Stimulated activated CD8-positive, alpha-beta memory T cell treated with anti-CD3 and anti-CD28 coated beads, Interleukin-12 subunit alpha, Interleukin-12 subunit beta, amount 100 ng/mL, for 24 hours (primary cell): Measurements from ENCODE around the gene CCNY.
"Not testable (repeated sequence)": the region's sequence is repeated elsewhere in the genome, so short reads cannot be mapped to it uniquely, and the experiment has no call there.

ENCODE experiments used
- DNase-seq: peaks from one replicate; pipeline ENCODE4 v3.0.0-alpha.2; 2020; ENCODE audit errors: extremely low read depth

The CCNY gene

DNA sequence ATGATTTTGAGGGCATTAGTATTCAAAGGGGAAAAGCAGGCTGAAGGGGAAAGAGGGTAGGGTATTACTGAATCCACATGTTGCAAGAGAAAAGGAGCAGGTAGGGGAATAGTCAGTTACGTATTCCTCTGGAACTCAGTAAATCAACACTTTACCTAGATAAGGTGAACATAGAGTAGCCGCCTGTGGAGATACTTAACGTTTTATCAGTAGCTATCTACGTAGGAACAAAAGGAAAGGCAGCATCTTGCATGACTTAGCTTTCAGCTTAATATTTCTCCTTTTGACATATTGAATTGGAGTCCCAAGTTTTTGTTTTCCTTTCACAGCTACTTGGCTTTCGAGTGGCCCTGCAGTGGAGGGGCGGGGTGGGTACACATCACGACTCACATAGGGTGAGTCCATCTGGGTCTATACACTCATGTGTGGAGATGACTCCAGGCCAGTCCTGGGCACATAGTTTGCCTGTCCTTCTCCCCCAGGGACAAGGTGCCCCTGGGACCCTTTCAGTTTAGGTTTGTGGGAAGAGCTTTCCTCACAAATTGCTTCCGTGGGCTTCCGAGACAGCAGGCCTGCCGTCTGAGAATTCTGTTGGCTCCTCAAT, 48.1 kb downstream of the CCNY start:
- DNase-seq: no peak

DNA sequence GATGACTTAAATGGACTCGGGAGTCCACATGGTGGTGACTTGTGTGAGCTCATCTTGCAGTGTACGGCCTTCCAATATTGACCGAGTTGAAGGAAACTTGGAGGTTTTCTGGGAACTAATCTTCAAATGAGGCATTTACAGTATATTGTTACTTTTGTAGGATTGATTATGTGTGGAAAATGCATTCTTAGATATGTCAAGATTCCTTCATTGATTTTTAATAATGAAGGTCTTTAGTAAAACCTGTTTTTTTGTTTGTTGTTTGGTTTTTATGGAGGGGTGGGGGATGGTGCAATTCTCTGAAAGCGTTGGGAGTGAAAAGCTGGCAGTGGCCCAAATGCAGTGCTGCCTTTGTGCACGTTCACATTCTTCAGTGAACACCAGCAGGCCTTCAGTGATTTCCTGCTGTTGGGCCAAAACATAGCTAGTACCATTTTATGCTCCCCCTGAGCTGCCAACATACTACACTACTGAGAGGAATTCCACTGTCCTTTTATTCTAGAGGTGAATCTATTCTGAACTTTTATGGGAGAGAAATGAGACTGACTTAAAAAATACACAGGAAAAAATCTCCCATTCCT, 50.4 kb downstream of the CCNY start:
- DNase-seq: no peak

DNA sequence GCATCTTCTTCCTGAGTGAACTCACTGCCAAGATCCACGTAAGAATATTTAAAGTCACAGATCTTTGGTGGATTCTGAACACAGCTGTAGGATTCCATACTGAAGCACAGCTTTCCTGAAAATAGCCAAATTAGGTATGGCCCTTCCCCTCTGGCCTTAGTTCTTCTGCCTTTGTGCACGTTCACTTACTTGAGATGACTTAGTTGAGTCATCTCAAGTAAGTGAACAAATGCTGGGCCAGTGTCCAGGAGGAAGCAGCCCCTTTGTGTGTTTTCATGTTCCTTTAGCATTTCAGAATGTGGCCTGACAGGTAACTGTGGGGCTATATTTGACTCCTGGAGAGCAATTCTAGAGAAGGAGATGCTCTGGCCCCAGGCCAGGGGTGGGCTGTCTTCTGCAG, 51.5 kb downstream of the CCNY start:
- no peak for DNase-seq

DNA sequence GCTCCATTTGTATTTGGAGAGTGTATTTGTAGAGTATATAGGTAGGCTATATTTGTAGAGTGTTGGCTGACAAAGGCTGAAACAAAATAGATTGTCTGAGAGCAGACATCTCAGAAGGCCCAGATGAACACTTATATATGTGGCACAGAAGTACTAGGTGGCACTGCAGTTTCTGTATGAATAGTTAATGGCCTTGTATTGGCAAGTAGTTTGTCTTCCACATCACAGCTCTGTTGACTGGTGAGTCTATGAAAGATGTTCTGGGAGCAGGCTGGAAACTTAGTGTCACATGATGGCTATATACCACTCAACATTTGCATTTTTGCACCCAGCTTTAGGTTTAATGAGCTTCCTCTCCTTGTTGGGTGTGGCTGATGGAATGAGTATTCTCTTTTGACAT, 51.9 kb downstream of the CCNY start:
- no peak for DNase-seq

DNA sequence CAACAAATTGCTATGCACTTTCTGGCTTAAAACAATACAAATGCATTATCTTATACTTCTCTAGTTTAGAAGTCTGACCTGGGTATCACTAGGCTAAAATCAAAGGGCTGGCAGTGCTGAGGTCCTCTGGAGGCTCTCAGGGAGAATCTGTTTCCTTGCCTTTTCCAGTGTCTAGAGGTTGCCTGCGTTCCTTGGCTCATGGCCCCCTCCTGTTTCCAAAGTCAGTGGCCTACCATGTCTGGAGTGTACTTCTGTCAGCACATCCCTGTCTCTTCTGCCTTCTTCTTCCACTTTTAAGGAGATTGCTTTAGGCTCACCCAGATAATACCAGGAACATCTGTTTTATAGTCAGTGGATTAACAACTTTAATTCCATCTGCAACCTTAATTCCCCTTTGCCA, 52.4 kb downstream of the CCNY start:
- DNase-seq: no peak

DNA sequence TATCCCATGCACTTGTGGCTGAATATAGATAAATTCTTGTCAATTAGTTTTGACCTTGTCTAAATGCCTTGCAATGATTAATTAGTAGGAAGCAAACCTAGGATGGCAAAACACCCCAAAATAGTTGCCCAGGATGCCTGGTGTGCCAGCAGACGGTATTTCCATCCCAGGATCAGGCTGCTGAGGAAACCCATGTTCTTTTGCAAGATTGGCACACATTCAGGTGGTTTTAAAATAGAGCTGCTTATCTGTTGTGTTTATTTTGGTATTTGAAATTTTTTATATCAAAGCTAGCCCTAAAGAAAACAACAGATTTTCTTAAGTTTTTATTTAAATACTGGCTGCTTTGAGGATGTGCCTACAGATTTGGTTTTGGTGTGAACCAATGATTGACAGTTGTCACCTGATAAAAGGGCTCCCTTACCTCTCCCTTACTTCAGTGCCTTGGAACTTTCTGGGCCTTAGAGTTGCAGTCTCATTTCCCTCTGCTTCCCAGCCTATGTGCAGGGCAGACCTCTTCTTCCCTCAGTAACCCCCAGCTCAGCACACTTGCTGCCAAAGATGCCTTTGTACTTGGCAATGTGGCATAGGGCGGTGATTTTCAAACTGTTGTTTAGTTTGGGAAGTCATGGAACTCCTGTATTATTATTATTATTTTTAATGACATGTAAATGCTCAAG, 54.0 kb downstream of the CCNY start:
- DNase-seq: no peak

DNA sequence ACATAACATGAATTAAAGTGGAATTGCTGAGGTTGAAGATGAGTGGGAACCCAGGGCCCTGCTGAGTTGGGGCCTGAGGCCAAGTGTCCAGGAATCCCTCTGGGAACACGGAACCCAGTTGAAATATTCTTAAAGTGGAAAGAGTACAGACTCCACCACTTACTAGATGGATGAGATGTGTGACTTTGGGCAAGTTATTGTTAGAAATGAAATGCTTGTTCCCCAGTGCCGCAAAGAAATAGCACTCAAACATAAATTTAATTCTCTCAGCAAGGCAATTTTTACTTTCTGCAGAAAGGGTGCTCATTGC, 54.5 kb downstream of the CCNY start:
- no peak for DNase-seq

DNA sequence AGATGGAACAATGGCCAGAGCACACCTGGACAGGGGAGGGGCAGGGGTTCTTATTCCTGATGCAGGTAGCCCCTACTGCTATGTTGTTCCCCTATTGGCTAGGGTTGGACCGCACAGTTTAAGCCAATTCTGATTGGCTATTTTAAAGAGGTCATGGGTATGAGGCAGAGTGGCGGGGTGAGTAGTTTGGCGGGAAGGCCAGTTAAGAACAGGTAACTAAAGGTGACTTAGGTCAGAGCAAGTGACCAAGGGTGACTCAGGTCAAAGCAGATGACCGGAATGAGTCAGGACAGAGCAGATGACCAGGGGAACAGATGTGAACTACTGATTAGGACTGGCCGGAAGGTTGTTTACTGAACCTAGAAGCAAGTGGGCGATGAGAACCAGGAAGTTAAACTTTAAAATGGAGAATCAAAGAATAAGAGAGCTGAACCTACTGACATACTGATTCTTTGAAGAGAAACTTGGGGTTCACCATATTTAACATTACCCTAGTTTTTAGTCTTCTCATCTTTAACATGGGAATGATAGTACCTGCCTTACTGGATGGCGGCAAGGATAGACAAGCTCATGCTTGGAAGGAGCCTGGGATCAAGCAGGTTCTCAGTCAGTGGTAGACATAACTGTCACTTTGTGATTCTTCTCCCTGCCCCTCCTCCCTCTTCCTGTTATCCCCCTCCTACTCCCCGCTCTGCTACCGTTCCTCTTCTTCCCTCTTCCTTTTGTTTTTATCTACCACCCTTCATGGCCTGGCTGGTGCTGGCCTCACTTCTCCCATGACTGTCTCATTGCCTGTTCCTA, 55.0 kb downstream of the CCNY start:
- DNase-seq: no peak

DNA sequence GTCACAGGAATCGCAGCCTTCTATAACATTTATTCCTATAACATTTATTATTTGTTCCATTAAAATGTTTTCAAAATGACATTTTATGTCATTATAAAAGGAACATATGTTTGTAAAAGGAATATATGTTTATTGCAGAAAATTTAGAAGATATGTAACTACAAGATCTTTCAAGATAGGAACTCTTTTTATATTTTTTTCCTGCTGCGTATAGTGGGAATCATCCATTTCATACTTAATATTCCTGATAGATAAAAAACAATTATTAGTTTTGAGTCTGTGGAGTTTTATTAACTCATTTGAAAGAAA, 55.6 kb downstream of the CCNY start:
- DNase-seq: no peak

DNA sequence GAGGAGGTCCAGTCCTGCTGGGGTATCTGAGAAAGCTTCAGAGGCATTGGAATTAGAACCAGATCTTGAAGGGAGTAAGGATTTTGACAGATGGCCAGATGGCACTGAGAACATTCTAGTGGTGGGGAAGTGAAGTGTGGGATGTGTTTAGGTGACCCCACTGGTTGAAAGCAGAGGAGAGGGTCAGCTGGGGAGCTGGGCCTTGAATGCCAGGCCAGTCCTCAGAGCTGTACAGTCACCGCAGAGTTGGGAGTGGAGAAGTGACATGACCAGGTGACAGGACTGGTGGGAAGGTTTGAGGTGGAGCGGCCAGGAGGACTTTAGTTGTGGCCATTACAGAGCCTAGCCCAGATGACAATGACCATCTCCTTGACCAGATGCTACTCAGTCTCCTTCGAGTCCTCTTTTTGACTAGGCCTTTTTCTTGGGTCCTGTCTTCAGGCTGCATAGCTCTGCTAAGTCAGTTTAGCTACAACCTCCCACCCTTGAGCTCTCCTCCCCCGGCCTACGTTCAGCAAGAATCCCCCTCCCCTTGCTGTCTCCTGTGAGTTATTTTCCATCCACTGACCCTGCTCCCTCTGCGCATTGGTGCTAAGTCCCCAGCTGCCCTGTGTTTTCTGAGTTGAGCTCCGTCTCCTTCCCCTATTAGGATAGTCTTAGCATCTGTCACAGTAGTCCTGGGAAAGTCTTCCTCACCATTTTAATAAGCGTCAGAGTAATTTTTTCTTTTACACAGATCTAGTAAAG, 56.3 kb downstream of the CCNY start:
- DNase-seq: no peak

DNA sequence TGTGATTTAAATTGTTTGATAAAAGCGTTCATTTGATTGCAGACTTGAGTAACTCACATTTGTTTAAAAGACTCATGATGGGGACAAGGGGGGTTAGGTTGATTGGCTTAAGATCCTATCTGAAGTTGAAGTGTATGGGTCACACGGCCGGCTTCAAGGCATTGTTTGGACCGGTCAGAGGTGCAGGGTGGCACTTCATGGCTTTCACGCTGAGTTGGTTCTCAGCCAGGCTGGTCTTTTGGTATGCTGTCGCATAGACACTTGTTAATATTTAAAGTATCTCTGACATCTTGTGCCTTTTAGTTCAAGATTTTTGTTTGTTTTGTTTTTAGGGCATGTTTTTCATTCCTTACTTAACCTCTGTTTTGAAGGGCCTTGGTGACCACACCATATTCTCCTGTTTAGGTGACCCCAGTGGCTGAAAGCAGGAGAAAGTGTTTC, 58.1 kb downstream of the CCNY start:
- no peak for DNase-seq

DNA sequence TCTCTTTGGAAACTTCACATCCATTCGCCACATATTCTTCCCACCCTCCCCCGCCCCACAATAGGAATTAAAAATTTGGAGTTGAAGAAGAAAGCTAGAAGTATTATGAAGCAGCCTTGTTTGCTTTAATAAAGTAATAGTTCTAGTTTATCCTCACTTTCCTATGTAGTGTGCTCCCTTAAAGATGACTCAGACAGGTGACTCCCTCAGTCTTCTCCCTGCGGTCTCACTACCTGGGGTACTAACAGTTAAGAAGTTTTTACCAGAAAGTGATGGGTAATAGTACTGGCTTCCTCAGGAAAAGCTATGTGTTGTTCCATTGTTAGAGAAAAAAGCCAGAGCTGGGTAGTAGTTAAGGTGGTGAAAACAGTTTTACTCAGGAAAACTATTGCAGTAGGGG, 58.6 kb downstream of the CCNY start:
- no peak for DNase-seq

DNA sequence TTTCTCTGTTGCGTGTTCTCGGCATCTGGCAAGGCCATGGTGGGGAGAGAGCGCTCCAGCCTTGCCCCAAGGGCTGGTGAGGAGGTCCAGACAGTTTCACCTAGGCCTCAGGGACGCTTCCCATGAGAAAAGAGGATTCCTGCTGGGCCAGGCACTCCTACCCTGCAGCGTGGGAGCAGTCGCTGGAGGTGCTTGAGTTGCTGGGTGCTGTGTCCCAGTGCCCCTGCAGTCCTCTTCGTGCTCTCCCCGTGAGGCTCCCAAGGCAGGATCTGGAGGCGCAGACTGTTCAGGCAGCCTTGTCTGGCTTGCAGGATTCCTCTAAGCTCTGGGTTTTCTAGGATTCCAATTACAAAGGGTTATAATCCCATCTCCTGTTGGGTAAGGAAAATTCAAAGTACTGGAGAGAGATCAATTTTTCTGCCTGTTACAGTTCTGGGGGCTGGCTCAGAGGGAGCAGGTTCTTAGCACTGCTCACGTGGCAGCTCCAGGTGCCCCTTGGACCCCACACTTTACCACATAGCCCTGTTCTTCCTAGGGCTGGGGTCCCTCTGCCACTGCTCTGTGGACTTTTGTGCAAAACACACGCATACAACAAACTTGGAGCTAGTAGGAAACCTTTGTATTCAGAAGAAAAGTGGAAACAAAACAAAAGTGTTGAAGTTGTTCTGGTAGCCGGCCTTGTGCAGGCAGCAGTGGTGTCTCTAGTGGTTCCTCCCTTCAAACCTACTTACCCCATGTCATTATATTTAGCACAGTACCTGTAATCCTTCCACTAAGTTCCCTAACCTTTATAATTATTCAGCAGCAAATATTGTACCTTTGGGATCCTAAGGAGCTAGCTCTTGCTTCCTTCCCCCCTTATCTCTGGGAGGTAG, 60.5 kb downstream of the CCNY start:
- DNase-seq: no peak

DNA sequence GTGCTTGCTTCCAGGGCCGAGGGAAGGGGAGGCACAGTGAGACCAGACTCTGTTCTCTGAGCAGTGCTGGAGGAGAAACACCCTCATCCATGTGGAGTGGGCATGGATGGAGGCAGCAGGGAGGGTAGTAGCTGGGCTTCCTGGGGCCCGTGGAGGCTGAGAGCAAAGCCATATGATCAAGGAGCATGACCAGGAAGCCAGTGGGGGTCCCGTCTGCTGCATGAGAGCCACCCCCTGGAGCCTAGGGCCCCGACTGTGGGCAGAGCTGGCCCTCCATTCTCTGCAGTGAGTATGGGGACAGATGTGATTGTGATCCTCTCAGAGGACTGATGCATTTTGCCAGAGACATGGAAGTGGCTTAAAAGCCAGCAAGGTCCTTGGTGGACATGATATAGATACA, 61.6 kb downstream of the CCNY start:
- no peak for DNase-seq

DNA sequence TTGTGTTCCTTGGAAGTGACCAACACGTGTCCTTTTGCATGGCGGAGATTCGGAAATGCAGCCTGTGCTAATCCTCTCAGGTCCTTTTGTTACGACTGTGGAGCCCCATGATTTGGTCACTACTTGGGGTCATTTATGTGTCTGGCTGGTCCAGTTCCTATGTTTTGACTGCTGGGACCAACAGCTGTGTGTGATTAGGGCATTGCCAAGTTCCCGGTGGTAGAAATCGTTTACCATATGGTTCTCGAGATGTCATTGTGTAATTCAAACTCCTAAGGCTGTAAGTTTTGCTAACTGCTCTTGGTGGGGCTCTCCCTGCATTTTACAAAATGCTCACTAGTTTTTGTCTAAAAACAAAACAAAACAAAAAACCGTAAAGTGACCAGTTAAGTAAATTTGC, 62.0 kb downstream of the CCNY start:
- DNase-seq: no peak

DNA sequence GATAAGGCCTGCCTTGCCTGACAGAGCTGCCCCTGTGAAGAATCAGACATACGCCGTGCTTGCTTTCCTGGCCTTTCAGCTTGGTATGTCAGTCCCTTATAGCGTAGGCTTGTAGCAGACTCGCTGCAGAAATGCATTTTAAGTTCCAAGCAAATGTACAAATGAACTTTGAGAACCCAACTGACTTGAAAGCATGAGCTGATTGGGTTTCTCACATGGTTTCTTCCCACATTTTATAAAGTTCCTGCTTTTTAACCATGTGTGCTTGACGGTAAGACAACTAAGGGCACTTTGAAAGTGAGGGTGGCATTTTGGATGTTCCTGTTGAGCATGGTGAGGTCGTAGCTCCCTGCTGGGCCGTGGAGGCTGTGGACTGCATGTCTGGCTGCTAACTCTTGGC, 62.6 kb downstream of the CCNY start:
- no peak for DNase-seq

DNA sequence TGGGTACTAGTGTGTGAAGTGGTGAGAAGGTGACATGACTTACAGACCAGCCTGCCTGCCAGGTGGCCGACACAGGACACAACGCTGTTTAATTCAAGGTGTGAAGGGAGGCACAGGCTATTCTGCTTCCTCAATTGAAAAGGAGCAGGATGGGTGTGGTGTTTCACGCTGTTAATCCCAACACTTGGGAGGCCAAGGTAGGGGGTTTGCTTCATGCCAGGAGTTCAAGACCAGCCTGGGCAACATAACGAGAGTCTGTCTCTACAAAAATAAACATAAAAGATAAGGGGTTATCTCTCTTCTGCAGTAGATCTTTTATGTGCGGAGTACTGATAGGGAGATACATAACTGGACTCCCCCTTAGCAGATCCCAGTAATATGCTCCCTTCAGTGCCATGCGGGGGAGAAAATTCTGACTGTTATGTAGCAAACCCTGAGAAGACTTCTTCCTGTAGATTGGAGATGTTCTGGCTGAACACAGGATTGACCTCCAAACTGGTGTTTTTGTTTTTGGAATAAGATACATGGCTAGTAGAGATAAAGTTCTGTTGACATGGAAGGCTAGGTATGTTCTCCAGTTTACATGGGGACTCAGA, 63.2 kb downstream of the CCNY start:
- no peak for DNase-seq

DNA sequence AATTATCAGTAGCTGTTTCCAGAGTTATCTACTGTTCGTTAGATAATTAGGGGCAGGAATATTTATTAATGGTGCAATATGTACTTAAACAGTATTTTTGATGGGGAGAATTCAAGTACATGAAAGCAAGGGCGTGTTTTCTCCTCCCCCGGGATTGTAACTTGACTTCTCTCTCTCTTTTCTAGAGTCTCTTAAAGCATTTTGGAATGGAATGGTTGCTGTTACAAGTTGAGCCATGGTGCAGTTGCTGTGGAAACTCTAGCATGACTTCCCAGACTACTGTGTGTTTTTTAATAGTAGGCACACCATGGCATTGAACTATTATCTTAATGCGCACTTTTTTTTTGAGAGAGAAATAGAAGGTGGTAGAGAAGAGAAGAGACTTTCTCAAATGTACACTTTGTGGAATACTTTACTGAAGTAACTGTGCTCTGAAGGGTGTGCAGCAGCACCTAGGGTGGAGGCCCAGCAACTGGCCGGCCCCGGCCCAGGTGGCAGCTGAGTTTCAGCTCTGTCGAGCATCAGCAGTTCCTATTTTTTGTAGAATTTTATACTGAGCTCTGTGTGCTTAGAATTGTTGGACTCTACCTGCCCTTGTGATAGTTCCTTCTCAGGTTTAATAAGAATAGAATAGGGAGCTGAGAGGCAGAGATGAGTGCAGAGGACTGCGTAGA, 64.4 kb downstream of the CCNY start:
- DNase-seq: no peak

DNA sequence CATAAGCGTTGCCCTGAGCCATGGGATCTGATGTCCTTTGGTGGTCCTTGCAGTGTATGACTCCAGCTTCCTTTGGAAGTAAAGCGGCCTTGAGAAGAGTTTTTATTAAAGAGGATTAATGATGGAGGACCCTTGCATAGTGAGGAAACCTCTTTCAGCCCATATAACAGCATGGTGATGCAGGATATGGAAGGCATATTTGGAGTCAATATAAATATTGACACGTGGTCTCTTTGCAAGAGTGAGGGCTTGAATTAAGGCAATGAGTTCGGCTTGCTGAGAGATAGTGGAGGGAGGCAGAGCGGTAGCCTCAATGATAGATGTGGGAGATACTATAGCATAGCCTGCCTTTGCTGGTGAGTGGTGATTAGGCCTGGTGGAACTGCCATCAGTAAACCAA, 67.2 kb downstream of the CCNY start:
- DNase-seq: not testable (repeated sequence)

DNA sequence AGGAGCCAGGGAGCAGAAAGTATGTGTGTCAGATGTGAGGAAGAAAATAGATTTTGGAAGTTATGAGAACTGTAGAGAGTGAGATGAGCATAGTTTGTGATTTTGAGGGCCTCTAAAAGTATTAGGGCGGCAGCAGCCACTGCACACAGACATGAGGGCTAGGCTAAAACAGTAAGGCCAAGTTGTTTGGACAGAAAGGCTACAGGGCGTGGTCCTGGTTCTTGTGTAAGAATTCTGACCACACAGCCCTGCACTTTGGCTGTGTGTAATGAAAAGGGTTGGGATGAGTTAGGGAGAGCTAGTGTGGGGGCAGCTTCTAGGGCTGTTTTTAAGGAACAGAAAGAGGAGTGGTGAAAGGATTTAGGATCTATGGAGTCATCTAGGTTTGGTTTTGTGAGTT, 67.8 kb downstream of the CCNY start:
- not testable (repeated sequence) for DNase-seq
